Suprapubic skin (tissue), 4 donors: ENCODE measurements around the gene LOXL3. TPM values are rescaled to one million over a fixed set of nuclear protein-coding genes. Genes with fewer than 3 reads are reported as not detected.
A peak's percentile ranks its signal among the peaks of the same experiment; 100 is the strongest.

Experiments
- DNase-seq, 2 donors: peaks; one replicate each; pipeline ENCODE4 v3.0.0-alpha.2; 2019; ENCODE audit warnings: low spot score in 2 of 2
- H3K27ac ChIP-seq: fragments of 200-600 bp; sonication (generic); one replicate; pipeline ENCODE4 v1.5.1; 2019
- H3K27me3 ChIP-seq: fragments of 200-600 bp; sonication (generic); one replicate; pipeline ENCODE4 v1.5.1; 2019
- H3K36me3 ChIP-seq: fragments of 200-600 bp; sonication (generic); one replicate; pipeline ENCODE4 v1.5.1; 2019
- H3K4me1 ChIP-seq: fragments of 200-600 bp; sonication (generic); one replicate; pipeline ENCODE4 v1.5.1; 2019
- H3K4me3 ChIP-seq: fragments of 200-600 bp; sonication (generic); one replicate; pipeline ENCODE4 v1.5.1; 2019; ENCODE audit warnings: mild to moderate bottlenecking
- H3K9me3 ChIP-seq: fragments of 200-600 bp; sonication (generic); one replicate; pipeline ENCODE4 v1.5.1; 2019
- CTCF ChIP-seq, 2 donors: fragments of 200-600 bp in 1 of 2; fragments of 450-650 bp in 1 of 2; sonication (generic) in 1 of 2; IDR thresholded peaks; one replicate each; pipeline ENCODE4 v1.5.1; 2016 to 2019; ENCODE audit warnings: antibody characterized with exemption in 2 of 2, mild to moderate bottlenecking in 1 of 2, moderate library complexity in 1 of 2
- EP300 ChIP-seq: sonication (generic); formaldehyde crosslinking; IDR thresholded peaks from one replicate; pipeline ENCODE4 v1.6.1; 2017; ENCODE audit warnings: antibody characterized with exemption
- POLR2A ChIP-seq, 2 donors: fragments of 450-650 bp; IDR thresholded peaks; one replicate each; pipeline ENCODE4 v1.6.1; 2017; ENCODE audit warnings: antibody characterized with exemption in 2 of 2, mild to moderate bottlenecking in 2 of 2, moderate library complexity in 2 of 2
- POLR2AphosphoS5 ChIP-seq, 3 donors: sonication (generic); formaldehyde crosslinking; IDR thresholded peaks; one replicate each; pipeline ENCODE4 v1.6.1; 2017; ENCODE audit warnings: antibody characterized with exemption in 3 of 3
- WGBS: methylation state at CpG from one replicate; pipeline ENCODE4 v1.1.5; 2018; 5-methylcytosine and 5-hydroxymethylcytosine counted together
- total RNA-seq, 4 donors: library from RNA; depleted of rRNA; stranded (reverse); fragments of >200 nt; gene quantifications; one replicate each; pipeline ENCODE4 v1.1.0, GENCODE V29; 2016

LOXL3 gene
- total RNA-seq, 4 donors from 2014 or later: 0.23 to 3.8 (median 1.5) TPM

- H3K36me3 ChIP-seq: peaks cover 46% of the 10 kb centered on the region
- peak; percentile 99 for DNase-seq
- 0% methylated on average over 6 of the region's 87 CpGs for WGBS
- H3K9me3 ChIP-seq: no peaks in the 10 kb centered on the region
- peak within 1 kb of the TSS; percentile 92 for H3K27ac ChIP-seq
- TF ChIP-seq POLR2A (IDR thresholded peaks at IDR 0.05) (peak; percentile 48 to 73), CTCF (IDR thresholded peaks at IDR 0.05) (no peak), EP300 (no peak), POLR2AphosphoS5 (IDR thresholded peaks at IDR 0.05) (peak; percentile 6 to 93 (median 84))
- peak within 1 kb of the TSS; percentile 80 for H3K4me3 ChIP-seq
- H3K4me1 ChIP-seq: peaks cover 35% of the 10 kb centered on the region
- H3K27me3 ChIP-seq: no peaks in the 10 kb centered on the region
These were observed 24.1 kb downstream of the LOXL3 start, which contains the start of the genes AUP1 and HTRA2 for GRCh38 chr2:74529357-74530238. TSS of gene AUP1 (minus strand) at chr2:74529706. CDS start at chr2:74529629, 77 bp downstream. TSS of gene HTRA2 (plus strand) at chr2:74529933. CDS start at chr2:74530007, 74 bp downstream.

GRCh38 chr2:74528600-74529356 is 25.0 kb downstream of the LOXL3 start:
- Histone ChIP-seq H3K27me3 (no peaks in the 10 kb centered on the region), H3K36me3 (peaks cover 44% of the 10 kb centered on the region), H3K27ac (peak overlapping the region; percentile 92), H3K9me3 (no peaks in the 10 kb centered on the region), H3K4me3 (peak overlapping the region; percentile 80), H3K4me1 (peaks cover 35% of the 10 kb centered on the region)
- DNase-seq: no peak
- 21% methylated on average over 23 of the region's 29 CpGs for WGBS
- TF ChIP-seq CTCF (IDR thresholded peaks at IDR 0.05): no peak
- no peak for TF ChIP-seq POLR2A (IDR thresholded peaks at IDR 0.05)
- TF ChIP-seq POLR2AphosphoS5 (IDR thresholded peaks at IDR 0.05): no peak
- no peak for TF ChIP-seq EP300

- TF ChIP-seq POLR2AphosphoS5 (IDR thresholded peaks at IDR 0.05) (no peak), POLR2A (IDR thresholded peaks at IDR 0.05) (no peak), CTCF (IDR thresholded peaks at IDR 0.05) (no peak), EP300 (no peak)
- Histone ChIP-seq H3K36me3 (peaks cover 34% of the 10 kb centered on the region), H3K4me1 (peaks cover 35% of the 10 kb centered on the region), H3K27me3 (no peaks in the 10 kb centered on the region), H3K4me3 (no peak overlapping the region), H3K9me3 (no peaks in the 10 kb centered on the region), H3K27ac (no peak overlapping the region)
- DNase-seq: no peak
- 98% methylated on average over 9 of the region's 9 CpGs for WGBS
These were observed 26.0 kb downstream of the LOXL3 start for GRCh38 chr2:74527741-74528140.

- Histone ChIP-seq H3K9me3 (no peaks in the 10 kb centered on the region), H3K4me1 (peaks cover 35% of the 10 kb centered on the region), H3K36me3 (peaks cover 29% of the 10 kb centered on the region), H3K4me3 (no peak overlapping the region), H3K27ac (no peak overlapping the region), H3K27me3 (no peaks in the 10 kb centered on the region)
- TF ChIP-seq POLR2AphosphoS5 (IDR thresholded peaks at IDR 0.05): no peak
- 97% methylated on average over 11 of the region's 11 CpGs for WGBS
- DNase-seq: no peak
These were observed 27.0 kb downstream of the LOXL3 start for GRCh38 chr2:74526649-74527230.

- H3K27ac ChIP-seq: no peak within 1 kb of the TSS
- H3K4me1 ChIP-seq: peaks cover 28% of the 10 kb centered on the region
- no peak for DNase-seq
- TF ChIP-seq EP300 (no peak), POLR2AphosphoS5 (IDR thresholded peaks at IDR 0.05) (no peak), POLR2A (IDR thresholded peaks at IDR 0.05) (no peak), CTCF (IDR thresholded peaks at IDR 0.05) (no peak)
- 68% methylated on average over 9 of the region's 11 CpGs for whole genome bisulfite sequencing
- no peaks in the 10 kb centered on the region for H3K9me3 ChIP-seq
- H3K4me3 ChIP-seq: no peak within 1 kb of the TSS
- peaks cover under 1% of the 10 kb centered on the region for H3K27me3 ChIP-seq
- peaks cover 29% of the 10 kb centered on the region for H3K36me3 ChIP-seq
These were observed 27.8 kb downstream of the LOXL3 start, which contains the start of gene DQX1 for GRCh38 chr2:74525717-74526648. TSS of gene DQX1 (minus strand) at chr2:74526231. CDS start at chr2:74525729, 502 bp downstream.
